ENCODE results near the gene GIPC3.

GIPC3 gene, protein sequence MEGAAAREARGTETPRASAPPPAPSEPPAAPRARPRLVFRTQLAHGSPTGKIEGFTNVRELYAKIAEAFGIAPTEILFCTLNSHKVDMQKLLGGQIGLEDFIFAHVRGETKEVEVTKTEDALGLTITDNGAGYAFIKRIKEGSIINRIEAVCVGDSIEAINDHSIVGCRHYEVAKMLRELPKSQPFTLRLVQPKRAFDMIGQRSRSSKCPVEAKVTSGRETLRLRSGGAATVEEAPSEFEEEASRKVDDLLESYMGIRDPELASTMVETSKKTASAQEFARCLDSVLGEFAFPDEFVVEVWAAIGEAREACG

DNA sequence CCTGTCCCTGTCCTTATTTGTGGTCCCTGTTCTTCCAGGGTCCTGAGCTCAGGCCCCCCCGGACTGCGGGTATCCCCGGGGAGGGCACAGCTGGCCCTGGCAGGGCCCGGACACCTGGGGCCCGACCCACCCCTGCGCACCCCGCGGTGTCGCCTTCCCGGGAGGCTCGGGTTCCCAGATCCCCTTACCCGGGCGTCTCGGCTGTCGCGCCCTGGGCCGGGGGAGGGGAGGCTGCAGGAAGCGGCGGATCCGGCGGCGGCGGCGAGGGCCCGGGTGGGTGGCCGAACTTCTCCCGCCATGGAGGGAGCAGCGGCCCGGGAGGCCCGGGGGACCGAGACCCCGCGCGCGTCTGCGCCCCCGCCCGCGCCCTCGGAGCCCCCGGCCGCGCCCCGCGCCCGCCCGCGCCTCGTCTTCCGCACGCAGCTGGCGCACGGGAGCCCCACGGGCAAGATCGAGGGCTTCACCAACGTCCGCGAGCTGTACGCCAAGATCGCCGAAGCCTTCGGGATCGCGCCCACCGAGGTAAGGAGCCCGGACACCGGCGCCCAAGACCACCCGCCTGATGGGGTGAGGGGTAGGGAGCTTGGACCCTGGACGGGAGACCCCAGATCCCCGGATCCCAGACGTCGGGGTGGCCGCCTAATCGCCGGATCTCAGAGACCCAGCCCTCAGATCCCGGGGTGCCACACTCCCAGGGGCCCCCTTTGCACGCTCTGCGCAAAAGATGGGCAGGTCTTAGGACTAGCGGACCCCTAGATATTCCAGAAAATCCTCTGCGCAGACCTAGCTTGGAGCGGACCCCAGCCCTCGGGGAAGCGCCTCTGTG lies at the start of gene GIPC3:
GIPC3 (plus strand) TSS at position 178 of the 826 bp plus-strand sequence; CDS start at position 298, 120 bp downstream.
- no peak for DNase-seq

DNA sequence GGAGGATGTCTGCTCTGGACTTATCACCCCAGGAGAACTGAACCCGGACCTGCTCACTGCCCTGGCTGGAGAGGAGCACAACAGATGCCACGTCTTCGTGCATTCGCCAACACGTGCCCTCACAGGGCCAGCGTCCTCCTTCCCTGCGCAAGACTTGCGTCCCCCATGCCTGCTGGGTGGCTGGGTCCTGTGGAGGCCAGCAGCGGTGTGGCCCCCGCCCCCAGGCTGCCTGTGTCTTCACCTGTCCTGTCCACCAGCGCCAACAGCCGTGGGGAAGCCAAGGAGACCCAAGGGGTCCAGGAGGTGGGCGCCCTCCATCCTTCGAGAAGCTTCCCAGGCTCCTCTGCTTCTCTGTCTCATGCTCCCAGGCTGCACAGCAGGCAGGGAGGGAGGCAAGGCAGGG lies 49.7 kb upstream of the GIPC3 start:
- no peak for DNase-seq

- no peak for DNase-seq
These were observed 49.3 kb upstream of the GIPC3 start for GRCh38 chr19:3535981-3536380.

DNA sequence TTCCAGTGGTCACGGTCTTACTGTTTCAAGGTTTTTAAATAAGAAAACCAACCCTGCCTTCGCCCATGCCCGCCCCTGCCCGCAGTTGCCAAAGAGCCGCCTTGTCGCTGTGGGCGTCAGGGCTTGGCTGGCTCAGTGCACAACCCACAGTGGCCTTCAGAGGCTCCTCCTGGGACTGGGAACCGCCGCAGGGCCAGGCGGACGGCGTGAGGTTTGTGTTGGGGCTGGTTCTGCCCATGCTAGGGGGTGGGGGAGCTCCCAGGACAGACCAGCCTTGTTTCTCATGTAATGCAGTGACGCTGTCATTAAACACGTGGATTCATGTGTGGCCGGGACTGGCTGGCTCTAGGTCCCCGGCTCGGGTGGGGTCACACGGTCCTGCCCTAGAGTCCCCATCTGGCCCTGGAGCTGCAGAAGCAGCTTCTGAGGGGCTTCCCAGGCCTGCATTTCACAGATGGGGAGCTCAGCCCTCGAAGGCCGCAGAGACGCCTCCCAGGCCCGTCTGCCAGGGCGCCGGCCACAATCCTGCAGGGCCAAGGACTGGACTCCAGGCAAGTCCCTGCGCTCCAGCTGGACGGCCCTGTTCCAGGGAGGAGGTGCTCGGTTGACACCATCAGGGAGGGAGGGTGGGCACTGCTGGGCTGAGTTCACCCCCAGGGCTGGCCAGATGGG lies 48.7 kb upstream of the GIPC3 start:
- no peak for DNase-seq

DNA sequence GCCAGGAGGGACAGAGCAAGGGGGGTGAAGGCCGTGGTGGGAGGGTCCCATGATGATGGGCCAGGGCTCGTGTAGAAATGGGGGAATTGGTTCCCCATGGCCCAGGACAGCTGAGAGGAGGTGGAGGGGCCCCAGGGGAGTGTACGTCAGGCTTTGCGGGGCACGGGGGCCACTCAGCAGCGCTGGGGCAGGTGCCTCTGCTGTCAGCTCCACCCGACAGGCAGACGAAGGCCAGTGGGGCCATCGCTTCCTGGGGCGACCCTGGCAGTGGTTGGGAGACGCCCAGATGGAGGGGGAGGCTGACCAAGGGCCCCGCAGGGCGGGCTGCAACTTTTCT lies 48.2 kb upstream of the GIPC3 start:
- DNase-seq, result no peak

DNA sequence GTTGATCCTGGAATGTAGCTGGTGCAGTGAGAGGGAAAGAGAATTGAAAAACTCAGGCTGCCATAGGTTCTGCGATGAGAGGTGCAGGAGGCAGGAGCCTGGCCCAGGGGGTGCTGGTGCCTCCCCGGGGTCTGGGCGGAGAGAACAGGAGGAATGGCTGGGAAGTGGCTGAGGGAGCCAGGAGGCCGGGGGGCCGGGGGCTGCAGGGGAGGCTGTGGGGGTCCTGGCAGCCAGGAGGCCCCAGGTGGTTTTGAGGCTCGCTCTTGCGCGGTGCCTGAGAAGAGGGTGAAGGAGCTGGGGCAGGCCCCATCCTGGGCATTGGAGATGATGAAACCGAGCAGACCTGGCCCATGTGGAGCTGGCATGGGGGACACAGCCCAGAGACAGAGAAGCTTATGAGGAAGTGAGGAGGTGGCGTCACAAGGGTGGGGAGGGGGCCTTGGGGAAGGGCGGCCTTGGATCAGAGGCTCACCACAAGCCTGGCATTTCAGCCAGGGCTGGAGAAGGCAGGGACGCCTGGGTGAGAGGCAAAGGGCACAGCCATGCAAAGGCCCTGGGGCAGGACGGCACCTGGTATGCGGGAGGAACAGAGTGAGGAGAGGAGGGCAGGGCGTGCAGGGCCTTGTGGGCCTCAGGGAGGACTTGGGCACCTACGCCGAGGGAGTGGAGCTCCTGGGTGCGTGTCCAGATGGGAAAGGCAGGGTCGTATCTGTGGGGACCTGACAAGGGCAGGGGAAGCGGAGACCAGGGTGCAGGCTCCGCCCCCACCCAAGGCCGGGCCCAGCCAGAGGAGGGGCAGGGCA lies 47.6 kb upstream of the GIPC3 start:
- no peak for DNase-seq

DNA sequence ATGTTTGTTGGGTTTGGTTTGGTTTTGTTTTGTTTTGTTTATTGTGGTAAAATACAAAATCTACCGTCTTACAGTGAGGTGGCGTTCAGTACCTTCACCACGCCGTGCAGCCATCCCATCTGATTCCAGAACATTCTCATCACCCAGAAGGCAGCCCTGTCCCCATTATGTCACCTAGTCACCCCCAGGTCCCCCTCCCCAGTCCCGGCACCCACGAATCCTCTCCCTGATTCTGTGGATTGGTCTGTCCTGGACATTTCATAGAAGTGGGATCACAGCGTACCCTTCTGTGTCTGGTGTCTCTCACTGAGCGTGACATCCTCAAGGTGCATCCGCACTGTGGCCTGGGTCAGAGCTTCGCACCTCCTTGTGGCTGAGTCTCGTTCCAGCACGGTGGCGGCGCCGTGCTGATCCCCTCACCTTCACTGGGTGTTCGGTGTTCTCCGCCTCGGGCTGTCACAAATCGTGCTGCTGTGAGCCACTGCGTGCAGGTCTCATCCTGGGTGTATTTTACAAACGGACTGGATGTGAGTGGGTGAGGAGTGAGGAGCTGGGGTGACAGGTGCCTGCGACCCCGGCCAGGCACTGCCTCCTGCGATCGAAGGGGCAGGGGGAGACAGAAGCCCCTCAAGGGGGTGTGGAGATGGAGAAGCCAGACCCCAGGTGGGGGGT lies 46.9 kb upstream of the GIPC3 start:
- DNase-seq, result no peak

- no peak for DNase-seq
These were observed 46.1 kb upstream of the GIPC3 start, which contains the start of gene TEKTIP1 for GRCh38 chr19:3538965-3539755. Gene TEKTIP1 (plus strand): TSS chr19:3539174. CDS start chr19:3539178, 4 bp downstream.

GRCh38 chr19:3539756-3540118 lies 45.5 kb upstream of the GIPC3 start:
- DNase-seq, result no peak

- no peak for DNase-seq
These were observed 41.9 kb upstream of the GIPC3 start for GRCh38 chr19:3543150-3544057.

GRCh38 chr19:3544058-3544376 lies 41.3 kb upstream of the GIPC3 start:
- DNase-seq, result no peak

GRCh38 chr19:3544742-3545668 lies 40.3 kb upstream of the GIPC3 start:
- DNase-seq, result no peak

- no peak for DNase-seq
These were observed 39.6 kb upstream of the GIPC3 start for GRCh38 chr19:3545669-3546034.

DNA sequence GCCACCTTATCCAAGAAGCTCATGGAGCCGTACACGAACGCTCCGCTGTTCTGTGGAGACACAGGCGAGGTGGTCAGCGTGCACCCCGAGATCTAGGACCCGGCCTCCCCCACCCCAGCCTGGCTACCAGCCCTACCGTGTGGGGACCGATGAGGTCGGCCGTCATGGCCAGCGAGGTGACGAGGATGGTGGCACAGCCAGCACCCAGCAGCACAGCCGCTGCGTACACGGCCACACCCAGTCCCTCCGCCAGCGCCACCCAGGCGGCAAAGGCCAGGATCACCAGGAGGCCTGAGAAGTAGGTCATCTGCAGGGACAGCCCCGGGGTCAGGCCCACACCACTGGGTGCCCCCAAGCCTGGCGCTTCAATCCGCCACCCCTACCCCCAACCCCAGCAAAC lies 39.2 kb upstream of the GIPC3 start:
- DNase-seq, result no peak

- no peak for DNase-seq
These were observed 38.0 kb upstream of the GIPC3 start for GRCh38 chr19:3547301-3547731.

DNA sequence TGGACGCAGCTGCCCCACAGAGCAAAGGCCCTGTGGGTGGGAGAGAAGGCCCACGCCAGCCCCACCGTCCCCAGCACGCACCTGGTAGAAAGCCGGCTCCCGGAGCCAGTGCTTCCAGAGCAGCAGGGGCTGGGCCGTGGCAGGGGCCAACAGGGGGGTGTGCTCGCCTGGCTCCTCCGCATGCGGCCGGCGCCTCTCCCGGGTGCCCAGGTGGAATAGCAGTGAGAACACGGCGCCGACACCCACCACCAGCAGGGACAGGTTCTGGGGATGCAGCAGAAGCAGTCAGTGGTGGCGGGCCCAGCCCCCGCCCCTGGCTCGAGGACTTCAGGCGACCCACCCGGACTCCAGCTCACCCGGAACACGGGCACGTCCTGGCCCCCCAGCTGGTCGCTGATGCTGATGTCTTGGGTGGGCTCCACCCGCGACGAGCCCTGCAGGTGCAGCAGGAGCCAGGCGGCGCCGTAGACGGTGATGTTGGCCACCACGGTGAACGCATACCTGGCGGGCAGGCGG lies 37.5 kb upstream of the GIPC3 start:
- DNase-seq, result no peak

- no peak for DNase-seq
These were observed 36.7 kb upstream of the GIPC3 start for GRCh38 chr19:3548606-3549005.

DNA sequence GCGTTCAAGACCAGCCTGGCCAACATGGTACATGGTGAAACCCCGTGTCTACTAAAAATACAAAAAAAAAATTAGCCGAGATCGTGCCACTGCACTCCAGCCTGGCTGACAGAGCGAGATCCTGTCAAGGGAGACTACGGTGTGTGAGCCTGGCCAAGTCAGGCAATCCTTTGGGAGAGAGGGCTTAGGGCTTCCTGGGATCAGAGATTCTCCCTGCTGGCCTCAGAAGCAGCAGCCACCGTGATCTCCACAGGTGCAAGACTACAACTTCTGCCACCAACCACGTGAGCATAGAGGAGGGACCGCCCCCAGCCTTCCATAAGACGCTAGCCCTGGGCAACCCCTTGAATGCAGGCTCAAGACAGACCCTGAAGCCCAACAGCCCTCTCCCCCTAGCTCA lies 35.5 kb upstream of the GIPC3 start:
- no peak for DNase-seq

Data from NCI-H1436 treated with DMSO at 0.1 percent for 48 hours (cell line).